ENCODE results near the gene SERPINB7.

SERPINB7 gene, protein sequence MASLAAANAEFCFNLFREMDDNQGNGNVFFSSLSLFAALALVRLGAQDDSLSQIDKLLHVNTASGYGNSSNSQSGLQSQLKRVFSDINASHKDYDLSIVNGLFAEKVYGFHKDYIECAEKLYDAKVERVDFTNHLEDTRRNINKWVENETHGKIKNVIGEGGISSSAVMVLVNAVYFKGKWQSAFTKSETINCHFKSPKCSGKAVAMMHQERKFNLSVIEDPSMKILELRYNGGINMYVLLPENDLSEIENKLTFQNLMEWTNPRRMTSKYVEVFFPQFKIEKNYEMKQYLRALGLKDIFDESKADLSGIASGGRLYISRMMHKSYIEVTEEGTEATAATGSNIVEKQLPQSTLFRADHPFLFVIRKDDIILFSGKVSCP

DNA sequence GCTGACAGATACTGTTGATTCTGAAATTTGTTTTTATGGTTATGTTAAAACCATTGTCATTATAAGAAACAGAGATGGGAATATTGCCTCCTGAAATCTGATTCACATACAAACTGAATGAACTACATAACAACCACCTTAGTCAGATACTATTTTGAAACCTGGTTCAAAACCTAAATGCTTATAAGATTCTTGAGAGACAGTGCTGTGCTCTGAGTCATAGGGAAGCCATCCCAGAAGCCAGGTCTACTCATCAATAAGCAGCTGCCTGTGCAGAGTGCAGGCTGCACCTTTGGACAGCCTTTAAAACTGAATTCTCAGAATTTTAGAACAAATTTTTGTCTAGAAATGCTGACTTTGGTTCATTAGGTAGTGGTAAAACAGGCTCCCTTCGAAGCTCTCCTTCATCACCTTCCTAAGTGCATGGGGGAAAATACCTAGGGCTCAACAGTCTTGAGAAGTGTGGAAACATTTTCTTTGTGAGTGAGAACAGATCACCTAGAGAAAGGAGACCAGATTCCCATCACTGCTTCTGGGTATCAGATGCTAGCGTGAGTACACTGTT, at the start of gene SERPINB7:
Gene SERPINB7, plus strand, starts transcription at position 253 of the 565 bp plus-strand sequence. CDS start 6,955 bp downstream, outside the sequence.
- no peak within 1 kb of the TSS for H3K9ac ChIP-seq (ENCODE audit: low read length)

GRCh38 chr18:63725682-63726480, 49.3 kb upstream of the SERPINB7 start:
- H3K9ac ChIP-seq (ENCODE audit: low read length): no peak overlapping the region
- H3F3A ChIP-seq (ENCODE audit: insufficient read depth): no peaks in the 10 kb centered on the region
- H3K9me3 ChIP-seq (ENCODE audit: insufficient read depth, low read length): no peaks in the 10 kb centered on the region
- H3K36me3 ChIP-seq (ENCODE audit: low read length): no peaks in the 10 kb centered on the region
- no peak overlapping the region for H3K4me3 ChIP-seq (ENCODE audit: insufficient read depth, low read length, poor library complexity, severe bottlenecking)
- no peaks in the 10 kb centered on the region for H3K27me3 ChIP-seq (ENCODE audit: low read length)
- no peaks in the 10 kb centered on the region for H3K9me2 ChIP-seq (replicated peaks; ENCODE audit: insufficient read depth, low read length)
- no peaks in the 10 kb centered on the region for H4K20me1 ChIP-seq (ENCODE audit: low read depth, low read length)
- no peak overlapping the region for H3K4me2 ChIP-seq (ENCODE audit: low read depth, low read length, poor library complexity, severe bottlenecking)
- H3K27ac ChIP-seq (ENCODE audit: low read depth, low read length): no peak overlapping the region
- TF ChIP-seq, protein P1, sequence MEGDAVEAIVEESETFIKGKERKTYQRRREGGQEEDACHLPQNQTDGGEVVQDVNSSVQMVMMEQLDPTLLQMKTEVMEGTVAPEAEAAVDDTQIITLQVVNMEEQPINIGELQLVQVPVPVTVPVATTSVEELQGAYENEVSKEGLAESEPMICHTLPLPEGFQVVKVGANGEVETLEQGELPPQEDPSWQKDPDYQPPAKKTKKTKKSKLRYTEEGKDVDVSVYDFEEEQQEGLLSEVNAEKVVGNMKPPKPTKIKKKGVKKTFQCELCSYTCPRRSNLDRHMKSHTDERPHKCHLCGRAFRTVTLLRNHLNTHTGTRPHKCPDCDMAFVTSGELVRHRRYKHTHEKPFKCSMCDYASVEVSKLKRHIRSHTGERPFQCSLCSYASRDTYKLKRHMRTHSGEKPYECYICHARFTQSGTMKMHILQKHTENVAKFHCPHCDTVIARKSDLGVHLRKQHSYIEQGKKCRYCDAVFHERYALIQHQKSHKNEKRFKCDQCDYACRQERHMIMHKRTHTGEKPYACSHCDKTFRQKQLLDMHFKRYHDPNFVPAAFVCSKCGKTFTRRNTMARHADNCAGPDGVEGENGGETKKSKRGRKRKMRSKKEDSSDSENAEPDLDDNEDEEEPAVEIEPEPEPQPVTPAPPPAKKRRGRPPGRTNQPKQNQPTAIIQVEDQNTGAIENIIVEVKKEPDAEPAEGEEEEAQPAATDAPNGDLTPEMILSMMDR (IDR thresholded peaks at IDR 0.05; ENCODE audit: insufficient read depth, low read length, poor library complexity, severe bottlenecking): no peak
- no peak for TF ChIP-seq EZH2phosphoT487 (conservative IDR thresholded peaks at IDR 0.05; ENCODE audit: low read length)
- H2AFZ ChIP-seq (ENCODE audit: low read depth, low read length, severe bottlenecking): no peak overlapping the region
- no peaks in the 10 kb centered on the region for H3K79me2 ChIP-seq (ENCODE audit: insufficient read depth, low read length)

More for the DNA sequence above, at the start of gene SERPINB7:
- Histone ChIP-seq H2AFZ (ENCODE audit: low read depth, low read length, severe bottlenecking) (no peak within 1 kb of the TSS), H3F3A (ENCODE audit: insufficient read depth) (no peaks in the 10 kb centered on the region), H3K27me3 (ENCODE audit: low read length) (no peaks in the 10 kb centered on the region), H4K20me1 (ENCODE audit: low read depth, low read length) (no peaks in the 10 kb centered on the region), H3K9me2 (replicated peaks; ENCODE audit: insufficient read depth, low read length) (no peaks in the 10 kb centered on the region), H3K9me3 (ENCODE audit: insufficient read depth, low read length) (no peaks in the 10 kb centered on the region), H3K4me3 (ENCODE audit: insufficient read depth, low read length, poor library complexity, severe bottlenecking) (no peak within 1 kb of the TSS), H3K36me3 (ENCODE audit: low read length) (no peaks in the 10 kb centered on the region), H3K79me2 (ENCODE audit: insufficient read depth, low read length) (no peaks in the 10 kb centered on the region), H3K27ac (ENCODE audit: low read depth, low read length) (no peak within 1 kb of the TSS), H3K4me2 (ENCODE audit: low read depth, low read length, poor library complexity, severe bottlenecking) (no peak within 1 kb of the TSS)
- TF ChIP-seq EZH2phosphoT487 (conservative IDR thresholded peaks at IDR 0.05; ENCODE audit: low read length): no peak

DNA sequence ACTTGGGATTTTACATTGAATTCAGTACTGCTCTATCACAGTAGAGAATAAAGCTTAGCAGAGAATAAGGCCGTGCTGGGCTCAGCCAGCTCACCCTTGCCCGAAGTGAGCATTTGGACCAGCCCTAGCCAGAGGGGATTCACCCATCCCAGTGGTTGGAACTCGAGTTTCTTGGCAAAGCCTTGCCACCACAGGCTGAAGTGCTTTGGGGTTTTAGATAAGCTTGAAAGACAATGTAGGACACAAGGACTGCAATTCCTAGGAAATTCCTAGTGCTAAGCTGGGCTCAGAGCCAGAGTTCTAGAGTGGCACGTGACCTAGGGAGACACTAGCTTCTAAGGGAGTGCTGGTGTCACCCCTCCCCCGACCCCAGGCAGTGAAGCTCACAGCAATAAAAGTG, 44.4 kb upstream of the SERPINB7 start:
- H2AFZ ChIP-seq (ENCODE audit: low read depth, low read length, severe bottlenecking): no peak overlapping the region
- no peak overlapping the region for H3K4me2 ChIP-seq (ENCODE audit: low read depth, low read length, poor library complexity, severe bottlenecking)
- H3K9ac ChIP-seq (ENCODE audit: low read length): no peak overlapping the region

More for the DNA sequence above, 44.4 kb upstream of the SERPINB7 start:
- Histone ChIP-seq H3F3A (ENCODE audit: insufficient read depth) (no peaks in the 10 kb centered on the region), H3K4me3 (ENCODE audit: insufficient read depth, low read length, poor library complexity, severe bottlenecking) (no peak overlapping the region), H3K79me2 (ENCODE audit: insufficient read depth, low read length) (no peaks in the 10 kb centered on the region), H3K27ac (ENCODE audit: low read depth, low read length) (no peak overlapping the region), H4K20me1 (ENCODE audit: low read depth, low read length) (no peaks in the 10 kb centered on the region), H3K27me3 (ENCODE audit: low read length) (no peaks in the 10 kb centered on the region), H3K36me3 (ENCODE audit: low read length) (no peaks in the 10 kb centered on the region), H3K9me2 (replicated peaks; ENCODE audit: insufficient read depth, low read length) (no peaks in the 10 kb centered on the region), H3K9me3 (ENCODE audit: insufficient read depth, low read length) (no peaks in the 10 kb centered on the region)
- no peak for TF ChIP-seq EZH2phosphoT487 (conservative IDR thresholded peaks at IDR 0.05; ENCODE audit: low read length)
- TF ChIP-seq, protein P1 (IDR thresholded peaks at IDR 0.05; ENCODE audit: insufficient read depth, low read length, poor library complexity, severe bottlenecking): no peak
